Measurements from ENCODE around the gene RAB3A.

RAB3A gene

GRCh38 chr19:18226956-18227780 is 23.3 kb upstream of the RAB3A start:
- H3K9me3 ChIP-seq (ENCODE audit: severe bottlenecking), result no peaks in the 10 kb centered on the region
- DNase-seq, result no peak
- H3K27ac ChIP-seq, result no peak overlapping the region
- H3K27me3 ChIP-seq (ENCODE audit: insufficient read depth, low read depth, severe bottlenecking), result no peaks in the 10 kb centered on the region
- no peak overlapping the region for H3K4me3 ChIP-seq (ENCODE audit: low read depth, low read length)
- no peaks in the 10 kb centered on the region for H3K36me3 ChIP-seq
- no peak for TF ChIP-seq CTCF (IDR thresholded peaks at IDR 0.05; ENCODE audit: low read depth, low read length)

- H3K9me3 ChIP-seq (ENCODE audit: severe bottlenecking), result no peaks in the 10 kb centered on the region
- DNase-seq, result no peak
- H3K36me3 ChIP-seq, result no peaks in the 10 kb centered on the region
- H3K27ac ChIP-seq, result peak within 1 kb of the TSS; percentile 71
- H3K4me3 ChIP-seq (ENCODE audit: low read depth, low read length), result peak within 1 kb of the TSS; percentile 42
- H3K27me3 ChIP-seq (ENCODE audit: insufficient read depth, low read depth, severe bottlenecking), result no peaks in the 10 kb centered on the region
- no peak for TF ChIP-seq CTCF (IDR thresholded peaks at IDR 0.05; ENCODE audit: low read depth, low read length)
Observed at GRCh38 chr19:18225702-18226468, 22.0 kb upstream of the RAB3A start, which contains the start of gene PDE4C. Gene PDE4C (minus strand): TSS chr19:18226438. CDS start chr19:18226415, 23 bp downstream.

- no peak for DNase-seq
- Histone ChIP-seq H3K36me3 (no peaks in the 10 kb centered on the region), H3K27me3 (ENCODE audit: insufficient read depth, low read depth, severe bottlenecking) (no peaks in the 10 kb centered on the region), H3K4me3 (ENCODE audit: low read depth, low read length) (peak overlapping the region; percentile 42), H3K27ac (peak overlapping the region; percentile 71), H3K9me3 (ENCODE audit: severe bottlenecking) (no peaks in the 10 kb centered on the region)
- no peak for TF ChIP-seq CTCF (IDR thresholded peaks at IDR 0.05; ENCODE audit: low read depth, low read length)
Observed at GRCh38 chr19:18225355-18225701, 21.5 kb upstream of the RAB3A start.

- Histone ChIP-seq H3K4me3 (ENCODE audit: low read depth, low read length) (peak overlapping the region; percentile 42), H3K9me3 (ENCODE audit: severe bottlenecking) (no peaks in the 10 kb centered on the region), H3K27ac (peak overlapping the region; percentile 71), H3K36me3 (no peaks in the 10 kb centered on the region), H3K27me3 (ENCODE audit: insufficient read depth, low read depth, severe bottlenecking) (no peaks in the 10 kb centered on the region)
- TF ChIP-seq CTCF (IDR thresholded peaks at IDR 0.05; ENCODE audit: low read depth, low read length), result no peak
- DNase-seq, result peak; percentile 99
Observed at GRCh38 chr19:18224525-18225354, 20.9 kb upstream of the RAB3A start.

- no peak for TF ChIP-seq CTCF (IDR thresholded peaks at IDR 0.05; ENCODE audit: low read depth, low read length)
- no peaks in the 10 kb centered on the region for H3K9me3 ChIP-seq (ENCODE audit: severe bottlenecking)
- H3K27me3 ChIP-seq (ENCODE audit: insufficient read depth, low read depth, severe bottlenecking), result no peaks in the 10 kb centered on the region
- H3K27ac ChIP-seq, result peak overlapping the region; percentile 54
- peak overlapping the region; percentile 42 for H3K4me3 ChIP-seq (ENCODE audit: low read depth, low read length)
- no peaks in the 10 kb centered on the region for H3K36me3 ChIP-seq
- DNase-seq, result peak; percentile 73
Observed at GRCh38 chr19:18223860-18224524, 20.1 kb upstream of the RAB3A start.

All from WERI-Rb-1 (cell line).